Measurements from ENCODE around the gene DDX27. TPM values are rescaled to one million over a fixed set of nuclear protein-coding genes. Genes with fewer than 3 reads are reported as not detected.

DDX27 gene
- total and polyA plus RNA-seq, 9 of the 15 experiments (the other 6 are each of a cell fraction or from before 2014, with no cell fraction given), result 17.9 to 79.3 (median 57.0) TPM

DNA sequence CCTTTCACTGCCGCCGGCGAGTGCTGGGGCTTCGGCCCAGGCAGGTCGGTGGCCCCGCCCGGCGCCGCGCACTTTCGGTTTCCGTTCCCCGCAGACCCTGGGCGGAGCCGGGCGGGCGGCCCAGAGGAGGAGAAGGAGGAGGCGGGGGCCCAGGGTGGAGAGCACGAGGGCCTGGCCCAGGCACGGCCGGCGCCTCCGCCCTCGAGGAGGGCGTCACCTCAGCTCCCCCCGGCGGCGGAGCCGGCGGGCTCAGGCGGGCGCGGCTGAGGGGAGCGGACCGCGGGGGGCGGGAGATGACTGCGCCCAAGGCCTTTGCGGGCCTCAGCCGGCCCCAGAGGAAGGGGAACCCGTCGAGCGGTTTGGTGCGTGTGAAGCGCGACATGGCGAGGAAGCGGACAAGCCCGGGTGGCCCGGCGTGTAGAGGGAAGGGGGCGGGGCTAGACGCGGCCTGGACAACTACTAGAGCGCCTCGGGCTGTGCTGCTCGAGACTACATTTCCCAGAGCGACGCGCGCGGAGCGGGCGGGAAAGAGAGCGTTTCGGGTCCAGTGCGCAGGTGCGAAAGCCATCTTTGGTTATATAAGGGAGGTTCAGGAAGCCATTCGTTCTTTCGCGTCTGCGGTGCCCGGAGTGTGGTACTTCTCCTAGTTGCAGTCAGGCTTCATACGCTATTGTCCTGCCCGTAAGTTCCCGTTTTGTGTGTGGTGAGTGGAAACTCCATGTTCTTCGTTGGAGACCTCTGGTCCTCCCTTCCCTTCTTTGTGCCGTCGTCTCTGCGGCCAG is 59.0 kb downstream of the DDX27 start, which contains the start of gene ZNFX1 (continued):
- TF ChIP-seq, protein P1, sequence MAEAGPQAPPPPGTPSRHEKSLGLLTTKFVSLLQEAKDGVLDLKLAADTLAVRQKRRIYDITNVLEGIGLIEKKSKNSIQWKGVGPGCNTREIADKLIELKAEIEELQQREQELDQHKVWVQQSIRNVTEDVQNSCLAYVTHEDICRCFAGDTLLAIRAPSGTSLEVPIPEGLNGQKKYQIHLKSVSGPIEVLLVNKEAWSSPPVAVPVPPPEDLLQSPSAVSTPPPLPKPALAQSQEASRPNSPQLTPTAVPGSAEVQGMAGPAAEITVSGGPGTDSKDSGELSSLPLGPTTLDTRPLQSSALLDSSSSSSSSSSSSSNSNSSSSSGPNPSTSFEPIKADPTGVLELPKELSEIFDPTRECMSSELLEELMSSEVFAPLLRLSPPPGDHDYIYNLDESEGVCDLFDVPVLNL (CRISPR knock-in tag; IDR thresholded peaks at IDR 0.05; ENCODE audit: low read depth), result peak; percentile 90
- TF ChIP-seq JUND (IDR thresholded peaks at IDR 0.05; ENCODE audit: borderline replicate concordance, low read depth, low read length) (peak; percentile 50), JUND (tag; IDR thresholded peaks at IDR 0.05; ENCODE audit: borderline replicate concordance, low read depth, low read length) (no peak; the same call in 2 of the 3 replicates), CSDE1 (IDR thresholded peaks at IDR 0.05) (peak in 1 of 2 experiments; percentile 66; a peak in 1 of 4 replicates), NR2F6 (CRISPR knock-in tag; IDR thresholded peaks at IDR 0.05) (0 out of 2 replicates have a peak, but pooled peaks have one; percentile 46), USF2 (CRISPR knock-in tag; IDR thresholded peaks at IDR 0.05) (no peak), ADNP (tag; IDR thresholded peaks at IDR 0.05) (no peak), ZBTB26 (CRISPR knock-in tag; IDR thresholded peaks at IDR 0.05) (peak; percentile 88), ZNF655 (CRISPR knock-in tag; IDR thresholded peaks at IDR 0.05) (no peak), ETV5 (CRISPR knock-in tag; IDR thresholded peaks at IDR 0.05; ENCODE audit: low read depth) (0 out of 2 replicates have a peak, but pooled peaks have one; percentile 35), NEUROD1 (IDR thresholded peaks at IDR 0.05; ENCODE audit: borderline replicate concordance, low read depth, low read length, partially characterized antibody) (peak; percentile 67), TEAD1 (CRISPR knock-in tag; IDR thresholded peaks at IDR 0.05) (peak in 1 of 2 experiments; percentile 93; a peak in 2 of 4 replicates), TSC22D4 (tag; IDR thresholded peaks at IDR 0.05) (no peak)
- TF ChIP-seq, protein P2, sequence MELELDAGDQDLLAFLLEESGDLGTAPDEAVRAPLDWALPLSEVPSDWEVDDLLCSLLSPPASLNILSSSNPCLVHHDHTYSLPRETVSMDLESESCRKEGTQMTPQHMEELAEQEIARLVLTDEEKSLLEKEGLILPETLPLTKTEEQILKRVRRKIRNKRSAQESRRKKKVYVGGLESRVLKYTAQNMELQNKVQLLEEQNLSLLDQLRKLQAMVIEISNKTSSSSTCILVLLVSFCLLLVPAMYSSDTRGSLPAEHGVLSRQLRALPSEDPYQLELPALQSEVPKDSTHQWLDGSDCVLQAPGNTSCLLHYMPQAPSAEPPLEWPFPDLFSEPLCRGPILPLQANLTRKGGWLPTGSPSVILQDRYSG (tag; conservative IDR thresholded peaks at IDR 0.05; ENCODE audit: low read depth), result peak; percentile 76
- TF ChIP-seq, protein P3, sequence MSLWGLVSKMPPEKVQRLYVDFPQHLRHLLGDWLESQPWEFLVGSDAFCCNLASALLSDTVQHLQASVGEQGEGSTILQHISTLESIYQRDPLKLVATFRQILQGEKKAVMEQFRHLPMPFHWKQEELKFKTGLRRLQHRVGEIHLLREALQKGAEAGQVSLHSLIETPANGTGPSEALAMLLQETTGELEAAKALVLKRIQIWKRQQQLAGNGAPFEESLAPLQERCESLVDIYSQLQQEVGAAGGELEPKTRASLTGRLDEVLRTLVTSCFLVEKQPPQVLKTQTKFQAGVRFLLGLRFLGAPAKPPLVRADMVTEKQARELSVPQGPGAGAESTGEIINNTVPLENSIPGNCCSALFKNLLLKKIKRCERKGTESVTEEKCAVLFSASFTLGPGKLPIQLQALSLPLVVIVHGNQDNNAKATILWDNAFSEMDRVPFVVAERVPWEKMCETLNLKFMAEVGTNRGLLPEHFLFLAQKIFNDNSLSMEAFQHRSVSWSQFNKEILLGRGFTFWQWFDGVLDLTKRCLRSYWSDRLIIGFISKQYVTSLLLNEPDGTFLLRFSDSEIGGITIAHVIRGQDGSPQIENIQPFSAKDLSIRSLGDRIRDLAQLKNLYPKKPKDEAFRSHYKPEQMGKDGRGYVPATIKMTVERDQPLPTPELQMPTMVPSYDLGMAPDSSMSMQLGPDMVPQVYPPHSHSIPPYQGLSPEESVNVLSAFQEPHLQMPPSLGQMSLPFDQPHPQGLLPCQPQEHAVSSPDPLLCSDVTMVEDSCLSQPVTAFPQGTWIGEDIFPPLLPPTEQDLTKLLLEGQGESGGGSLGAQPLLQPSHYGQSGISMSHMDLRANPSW (CRISPR knock-in tag; IDR thresholded peaks at IDR 0.05), result peak; percentile 77; the same call in 1 of the 2 replicates
